K562 (cell line): ENCODE data around the gene SMIM7. TPM values are rescaled to one million over a fixed set of nuclear protein-coding genes. Genes with fewer than 3 reads are reported as not detected.
A peak's percentile ranks its signal among the peaks of the same experiment; 100 is the strongest.

Experiments used
- ATAC-seq: fragments of 200-7000 bp; cut with Tn5 transposase; 3 replicates; pipeline ENCODE4 v1.9.1; 2020; ENCODE audit warnings: moderate library complexity
- BruUV-seq: library from RNA; stranded (reverse); fragments of 400-500 nt; replicated peaks from 2 replicates; lab custom pipeline; 2021; lab: Mats Ljungman, UMichigan
- CTCF ChIA-PET: fragments of 300-600 bp; formaldehyde crosslinking; extraction: SDS; loops from one replicate; lab custom pipeline; 2021; ENCODE audit warnings: low intra/inter-chr PET ratio; lab: Yijun Ruan, JAX
- POLR2A ChIA-PET: fragments of 300-600, 350-650 bp; sonication (Branson Sonifier 250); formaldehyde crosslinking; extraction: SDS; loops from one replicate; lab custom pipeline; 2021; ENCODE audit warnings: antibody characterized with exemption, inconsistent platforms; lab: Yijun Ruan, JAX
- DNase-seq, 4 experiments: peaks; one replicate each; pipeline versions ENCODE4 v3.0.0 to v3.0.0-alpha.2; 2011 to 2018; ENCODE audit warnings: low spot score in 3 of 4, mixed read lengths in 3 of 4; ENCODE audit errors: extremely low read depth in 1 of 4
- FAIRE-seq: peaks from 2 replicates; lab custom pipeline; 2011; peaks lifted over from hg19 to GRCh38; lab: Jason Lieb, UNC
- H2AFZ ChIP-seq: 2 replicates; pipeline ENCODE4 v1.6.0; 2011; ENCODE audit warnings: low read depth, low read length, control low read depth, inconsistent platforms
- H3K27ac ChIP-seq: fragments of 200-600 bp; 3 replicates; pipeline ENCODE4 v1.8.0; 2011; ENCODE audit warnings: low read depth, mild to moderate bottlenecking, control low read depth, inconsistent platforms, low read length, moderate library complexity, mixed read lengths; ENCODE audit errors: extremely low read depth
- H3K27me3 ChIP-seq, 2 experiments: fragments of 300-600 bp in 1 of 2; 2 replicates in 1 of 2; 3 replicates in 1 of 2; pipeline versions ENCODE4 v1.6.0 to v1.8.0; 2011; ENCODE audit warnings: inconsistent platforms in 2 of 2, low read length in 2 of 2, mild to moderate bottlenecking in 1 of 2, mixed read lengths in 1 of 2, moderate library complexity in 1 of 2; ENCODE audit not compliant: control insufficient read depth in 2 of 2, insufficient read depth in 2 of 2
- H3K36me3 ChIP-seq: fragments of 300-600 bp; 3 replicates; pipeline ENCODE4 v1.8.0; 2011; ENCODE audit warnings: mild to moderate bottlenecking, low read length, inconsistent platforms; ENCODE audit not compliant: control insufficient read depth, insufficient read depth
- H3K4me1 ChIP-seq, 2 experiments: fragments of 200-600 bp in 1 of 2; replicated peaks in 1 of 2; 2 replicates in 1 of 2; 3 replicates in 1 of 2; pipeline versions ENCODE4 v1.5.1 to v1.8.0; 2011; ENCODE audit warnings: inconsistent platforms in 2 of 2, low read length in 2 of 2, mild to moderate bottlenecking in 1 of 2, mixed read lengths in 1 of 2, moderate library complexity in 1 of 2; ENCODE audit not compliant: control insufficient read depth in 2 of 2, insufficient read depth in 2 of 2
- H3K4me2 ChIP-seq: 2 replicates; pipeline ENCODE4 v1.6.1; 2011; ENCODE audit warnings: low read length, control low read depth, inconsistent platforms, mixed read lengths; ENCODE audit not compliant: insufficient read depth
- H3K4me3 ChIP-seq: fragments of 200-600 bp; sonication (generic), shearing (Covaris generic); 2 replicates; pipeline ENCODE4 v1.5.1; 2016; ENCODE audit warnings: control low read depth, inconsistent platforms
- H3K79me2 ChIP-seq: fragments of 200-600 bp; 3 replicates; pipeline ENCODE4 v1.8.0; 2011; ENCODE audit warnings: low read length, inconsistent platforms; ENCODE audit not compliant: control insufficient read depth, insufficient read depth
- H3K9ac ChIP-seq, 2 experiments: 2 replicates each; pipeline versions ENCODE4 v1.6.0 to v1.6.1; 2011; ENCODE audit warnings: low read depth in 2 of 2, low read length in 2 of 2, control low read depth in 1 of 2, inconsistent platforms in 1 of 2, mild to moderate bottlenecking in 1 of 2, mixed read lengths in 1 of 2; ENCODE audit not compliant: insufficient read depth in 1 of 2
- H3K9me1 ChIP-seq: one replicate; pipeline ENCODE4 v1.6.0; 2011; ENCODE audit warnings: inconsistent platforms, mild to moderate bottlenecking, low read length, moderate library complexity; ENCODE audit not compliant: control insufficient read depth, insufficient read depth
- H3K9me3 ChIP-seq: replicated peaks from 2 replicates; pipeline ENCODE4 v1.5.1; 2011; ENCODE audit warnings: low read depth, low read length, inconsistent platforms; ENCODE audit not compliant: control insufficient read depth, insufficient read depth
- H4K20me1 ChIP-seq: replicated peaks from 2 replicates; pipeline ENCODE4 v1.6.1; 2011; ENCODE audit warnings: low read length, inconsistent platforms, mixed read lengths; ENCODE audit not compliant: control insufficient read depth, insufficient read depth
- CBFA2T2 ChIP-seq: fragments of 450-650 bp; conservative IDR thresholded peaks from 2 replicates; pipeline ENCODE4 v1.6.1; 2017; ENCODE audit warnings: mild to moderate bottlenecking
- JUN ChIP-seq, 2 experiments: sonication (generic) in 1 of 2; formaldehyde crosslinking in 1 of 2; IDR thresholded peaks; 2 replicates each; pipeline versions ENCODE4 v1.6.1 to v1.8.0; 2012 to 2022; ENCODE audit warnings: borderline replicate concordance in 2 of 2, mild to moderate bottlenecking in 2 of 2, improper control_type of control experiment in 1 of 2, low read depth in 1 of 2, low read length in 1 of 2, missing genetic modification reagents in 1 of 2
- MYC ChIP-seq, 2 experiments: fragments of 250-450 bp in 1 of 2; sonication (Bioruptor Pico) in 1 of 2; IDR thresholded peaks; 2 replicates each; pipeline versions ENCODE4 v1.5.1 to v1.6.1; 2012 to 2021; ENCODE audit warnings: low read depth in 2 of 2, borderline replicate concordance in 1 of 2, improper control_type of control experiment in 1 of 2, low read length in 1 of 2, mild to moderate bottlenecking in 1 of 2, moderate library complexity in 1 of 2
- REST ChIP-seq, 2 experiments: fragments of 450-650 bp; formaldehyde crosslinking in 1 of 2; IDR thresholded peaks; 2 replicates each; pipeline versions ENCODE4 v1.4.0 to v1.6.1; 2014 to 2020; ENCODE audit warnings: mild to moderate bottlenecking in 2 of 2, borderline replicate concordance in 1 of 2, low read depth in 1 of 2
- SNIP1 ChIP-seq: fragments of 450-650 bp; IDR thresholded peaks from 2 replicates; pipeline ENCODE4 v1.7.1; 2017; ENCODE audit warnings: low read depth, mild to moderate bottlenecking
- WGBS: fragments of 100-300 bp; shearing (Covaris generic); methylation state at CpG from one replicate; pipeline ENCODE4 v1.1.6; 2016; ENCODE audit warnings: low coverage, mixed read lengths; ENCODE audit not compliant: insufficient coverage; ENCODE audit errors: missing lambda C conversion rate; 5-methylcytosine and 5-hydroxymethylcytosine counted together
- in situ Hi-C: fragments of 300-500 bp; cut with MboI; formaldehyde crosslinking; loops from 4 replicates; pipeline ENCODE4 v1.15.0; 2018; ENCODE audit warnings: inconsistent platforms, mixed read lengths
- intact Hi-C: fragments of 100-400 bp; cut with micrococcal nuclease; formaldehyde crosslinking; loops from 2 replicates; pipeline ENCODE4 v1.14.2; 2022
- polyA plus RNA-seq, 8 experiments: library from polyadenylated mRNA; depleted of rRNA in 4 of 8; stranded (reverse) in 5 of 8; unstranded in 3 of 8; fragments of >200 nt; fragmentation: Nextera tagmentation in 2 of 8; fragmentation: Illumina TruSeq in 1 of 8; extraction: Ambion mirVana in 2 of 8; extraction: Trizol in 1 of 8; gene quantifications; 2 replicates each; pipeline versions ENCODE4 v1.2.1 to v1.2.3, GENCODE V29; 2011 to 2014; ENCODE audit warnings: inconsistent platforms in 1 of 8, missing spikeins in 1 of 8
- total RNA-seq, 7 experiments: library from RNA; depleted of rRNA in 6 of 7; stranded (reverse); fragments of >200 nt in 6 of 7; fragmentation: Illumina TruSeq in 2 of 7; extraction: Trizol in 2 of 7; gene quantifications; 2 replicates each; pipeline versions ENCODE4 v1.2.1 to v1.2.3, GENCODE V29; 2011 to 2021; ENCODE audit warnings: low replicate concordance in 1 of 7

Gene SMIM7
- total and polyA plus RNA-seq, 9 of the 15 experiments (the other 6 are each of a cell fraction or from before 2014, with no cell fraction given): 55.3 to 265 (median 107) TPM

GRCh38 chr19:16618248-16618647 lies 41.7 kb downstream of the SMIM7 start:
- no peak overlapping the region for H2AFZ ChIP-seq
- peak overlapping the region in 1 of 2 experiments; percentile 77; a peak in 2 of 4 replicates for H3K9ac ChIP-seq
- no peaks in the 10 kb centered on the region for H3K9me3 ChIP-seq
- H3K9me1 ChIP-seq: peaks cover 15% of the 10 kb centered on the region
- H3K27ac ChIP-seq: no peak overlapping the region; the same call in 2 of the 3 replicates
- WGBS: 91% methylated on average over 6 of the region's 7 CpGs
- ChIA-PET CTCF (no interaction called here), POLR2A (interaction anchor here (0.6 to 2.2 kb wide), 6 partner anchors 8 to 46 kb away, joined by 3 to 11 read pairs (median 4); no protein-coding TSS in a partner anchor)
- H3K4me1 ChIP-seq: peaks cover 2 to 5% of the 10 kb centered on the region in 2 experiments; a peak in 4 of 5 replicates
- intact Hi-C loops: no loop called here
- H4K20me1 ChIP-seq: peaks cover 94% of the 10 kb centered on the region
- H3K36me3 ChIP-seq: peaks cover 25% of the 10 kb centered on the region; the same call in 2 of the 3 replicates
- no TSS peak for BruUV-seq
- TF ChIP-seq CBFA2T2 (no peak), MYC (IDR thresholded peaks at IDR 0.05; ENCODE audit: low read depth, low read length) (no peak), MYC (CRISPR knock-in tag; IDR thresholded peaks at IDR 0.05; ENCODE audit: borderline replicate concordance, low read depth) (no peak), SNIP1 (no peak), JUN (IDR thresholded peaks at IDR 0.05; ENCODE audit: borderline replicate concordance, low read depth, low read length) (no peak), JUN (CRISPR knock-in tag; IDR thresholded peaks at IDR 0.05; ENCODE audit: borderline replicate concordance) (no peak), REST (IDR thresholded peaks at IDR 0.05; ENCODE audit: borderline replicate concordance) (0 out of 2 replicates have a peak, but pooled peaks have one; percentile 6), REST (CRISPR knock-in tag; IDR thresholded peaks at IDR 0.05; ENCODE audit: low read depth) (no peak)
- TF ChIP-seq, all 486 proteins: peak for 1
- no peak overlapping the region for H3K4me3 ChIP-seq
- DNase-seq: no peak
- no peaks in the 10 kb centered on the region for H3K27me3 ChIP-seq
- peaks cover 98% of the 10 kb centered on the region for H3K79me2 ChIP-seq
- no peak; the same call in 2 of the 3 replicates for ATAC-seq
- no peak overlapping the region for H3K4me2 ChIP-seq
- FAIRE-seq: no peak
- in situ Hi-C loops: no loop called here
